Activated T-cell treated with anti-CD3 and anti-CD28 coated beads for 1 hour (primary cell): ENCODE data around the gene KMT2B.
A peak's percentile ranks its signal among the peaks of the same experiment; 100 is the strongest.
"Not testable (repeated sequence)": the region's sequence is repeated elsewhere in the genome, so short reads cannot be mapped to it uniquely, and the experiment has no call there.

Experiments
- DNase-seq: peaks from one replicate; pipeline ENCODE4 v3.0.0-alpha.2; 2020; ENCODE audit warnings: low read depth

Gene KMT2B

DNA sequence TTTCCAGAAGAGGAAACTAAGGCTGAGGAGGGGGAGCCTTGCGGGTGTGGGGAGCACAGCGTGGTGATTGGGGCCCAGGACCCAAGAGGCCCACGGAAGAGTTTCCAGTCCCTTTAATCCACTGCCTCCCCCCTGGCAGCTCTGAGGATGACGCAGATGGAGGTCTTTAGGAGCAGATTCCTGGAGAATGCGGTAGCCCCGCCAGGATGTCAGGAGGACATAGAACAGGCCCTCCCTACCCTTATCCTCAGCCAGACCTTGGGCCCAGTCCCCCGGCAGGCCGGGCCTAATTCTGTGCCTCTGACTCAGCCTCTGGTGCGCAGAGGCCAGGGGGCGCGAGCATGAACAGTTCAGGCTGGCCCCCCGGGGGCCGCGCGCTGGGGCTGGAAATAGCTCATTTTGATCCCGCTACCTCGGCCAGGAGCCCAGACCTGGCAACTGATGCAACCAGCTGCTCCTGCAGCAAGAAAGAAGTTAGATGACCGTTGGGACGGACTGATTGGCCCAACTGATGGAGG lies 39.5 kb downstream of the KMT2B start:
- no peak for DNase-seq

DNA sequence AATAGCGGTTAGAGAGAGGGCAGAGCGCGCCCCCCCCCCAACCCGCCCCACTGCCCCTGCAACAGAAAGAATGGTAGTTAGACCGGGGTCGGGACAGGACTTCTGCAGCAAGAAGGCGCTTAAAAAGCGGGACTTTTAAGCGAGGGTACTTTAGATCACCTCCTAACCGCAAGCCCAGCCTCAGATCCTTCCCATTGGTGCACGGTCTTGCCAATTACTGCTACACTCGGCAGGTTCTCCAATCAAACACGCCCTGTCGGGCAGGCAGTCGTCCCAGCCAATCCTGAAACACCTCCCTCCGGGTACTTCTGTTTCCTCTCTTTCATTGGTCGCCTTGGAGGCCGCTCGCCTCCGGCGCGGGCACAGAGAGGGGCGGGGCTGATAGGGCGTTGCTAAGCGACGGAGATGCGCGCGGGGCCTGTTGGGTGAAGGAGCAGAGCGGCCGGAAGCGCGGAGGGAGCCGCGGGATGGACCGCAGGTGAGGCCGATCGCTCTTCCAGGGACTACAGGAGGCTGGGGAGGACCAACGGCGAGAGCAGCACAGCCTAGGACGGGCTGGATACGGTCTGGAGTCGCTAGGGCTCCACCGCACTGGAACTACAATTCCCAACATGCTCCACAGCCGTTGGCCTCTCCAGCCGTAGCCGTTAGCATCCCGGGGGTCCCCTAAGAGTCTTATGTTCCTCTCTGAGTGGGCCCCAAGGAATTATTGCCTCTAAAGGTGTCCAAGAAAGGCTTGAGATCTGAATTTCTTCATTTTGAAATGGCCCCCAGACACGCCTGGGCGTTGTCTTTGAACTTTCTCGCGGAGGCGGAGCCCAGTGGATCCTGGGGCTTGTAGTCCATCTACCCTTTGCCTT lies 40.2 kb downstream of the KMT2B start, which contains the start of gene PROSER3:
TSS of gene PROSER3 (plus strand) at position 428 of the 860 bp plus-strand sequence. CDS start at position 468, 40 bp downstream.
- DNase-seq: peak; percentile 95

DNA sequence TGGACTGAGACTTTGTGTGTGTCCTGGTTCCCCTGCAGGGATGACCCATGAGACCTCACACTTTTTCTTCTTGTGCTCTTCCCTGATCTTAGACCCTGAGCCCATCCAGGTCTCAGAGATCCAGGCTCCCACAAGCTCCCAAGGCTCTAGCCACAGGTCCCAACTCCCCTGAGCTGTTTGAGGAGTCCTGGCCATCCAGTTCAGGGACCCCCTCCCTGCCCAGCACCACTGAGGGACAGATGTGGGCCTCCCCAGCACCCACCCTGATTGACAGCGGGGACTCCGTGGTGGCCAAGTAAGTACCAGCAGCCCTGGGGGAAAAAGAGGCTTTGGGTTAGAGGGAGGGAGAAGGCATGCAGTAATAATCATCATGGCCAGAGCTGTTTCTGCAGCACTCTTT lies 41.9 kb downstream of the KMT2B start:
- no peak for DNase-seq

DNA sequence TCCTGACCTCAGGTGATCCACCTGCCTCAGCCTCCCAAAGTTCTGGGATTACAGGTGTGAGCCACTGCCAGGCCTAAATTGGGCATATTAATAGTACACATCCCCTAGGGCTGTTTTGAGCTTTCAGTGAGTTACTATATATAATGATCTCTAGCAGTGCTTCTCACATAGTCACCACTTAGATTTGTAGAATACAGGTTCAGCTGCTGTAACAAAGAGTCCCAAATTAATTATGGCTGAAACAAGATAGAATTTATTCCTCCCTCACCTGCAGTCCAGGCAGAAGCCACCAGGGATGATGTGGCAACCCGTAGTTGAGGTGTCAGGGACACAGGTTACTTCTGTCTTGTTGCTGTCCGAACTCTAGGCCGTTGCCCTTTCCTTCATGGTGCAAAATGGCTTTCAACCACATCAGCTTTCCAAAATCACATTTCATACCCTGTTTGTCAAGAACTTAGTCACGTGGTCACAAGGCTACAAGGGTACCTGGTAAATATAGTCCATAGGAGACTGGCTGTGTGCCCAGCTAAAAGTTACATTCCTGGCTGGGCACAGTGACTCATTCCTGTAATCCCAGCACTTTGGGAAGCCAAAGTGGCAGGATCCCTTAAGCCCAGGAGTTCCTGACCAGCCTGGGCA lies 43.0 kb downstream of the KMT2B start:
- DNase-seq: no peak

DNA sequence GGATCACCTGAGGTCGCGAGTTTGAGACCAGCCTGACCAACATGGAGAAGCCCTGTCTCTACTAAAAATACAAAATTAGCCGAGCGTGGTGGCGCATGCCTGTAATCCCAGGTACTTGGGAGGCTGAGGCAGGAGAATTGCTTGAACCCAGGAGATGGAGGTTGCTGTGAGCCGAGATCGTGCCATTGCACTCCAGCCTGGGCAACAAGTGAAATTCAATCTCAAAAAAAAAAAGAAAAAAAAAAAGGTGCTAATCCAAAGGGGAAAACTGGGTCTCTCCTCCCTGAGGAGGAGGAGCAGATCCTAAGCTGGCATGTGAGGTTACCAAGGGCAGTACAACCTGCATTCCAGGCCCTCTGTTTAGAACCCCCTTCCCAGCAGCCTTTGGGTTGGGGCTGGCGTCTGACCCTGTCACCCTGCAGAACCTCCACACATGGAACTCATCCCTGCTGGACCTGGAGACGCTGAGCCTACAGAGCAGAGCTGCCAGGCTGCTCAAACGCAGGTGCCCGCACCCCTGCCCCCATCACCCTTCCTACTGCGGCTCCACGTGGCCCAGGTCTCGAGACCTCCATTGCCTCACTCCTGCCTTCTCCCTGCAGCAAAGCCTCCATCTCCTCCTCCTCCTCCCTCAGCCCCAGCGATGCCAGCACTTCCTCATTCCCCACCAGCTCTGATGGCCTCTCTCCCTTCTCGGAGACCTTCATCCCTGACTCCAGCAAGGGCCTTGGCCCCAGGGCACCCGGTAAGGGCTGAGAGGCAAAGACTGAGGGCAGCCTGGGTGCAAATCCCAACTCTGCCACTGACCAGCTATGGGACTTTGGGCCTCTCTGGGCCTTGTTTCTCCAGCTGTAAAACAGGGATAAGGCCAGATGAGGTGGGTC lies 46.9 kb downstream of the KMT2B start:
- no peak for DNase-seq

DNA sequence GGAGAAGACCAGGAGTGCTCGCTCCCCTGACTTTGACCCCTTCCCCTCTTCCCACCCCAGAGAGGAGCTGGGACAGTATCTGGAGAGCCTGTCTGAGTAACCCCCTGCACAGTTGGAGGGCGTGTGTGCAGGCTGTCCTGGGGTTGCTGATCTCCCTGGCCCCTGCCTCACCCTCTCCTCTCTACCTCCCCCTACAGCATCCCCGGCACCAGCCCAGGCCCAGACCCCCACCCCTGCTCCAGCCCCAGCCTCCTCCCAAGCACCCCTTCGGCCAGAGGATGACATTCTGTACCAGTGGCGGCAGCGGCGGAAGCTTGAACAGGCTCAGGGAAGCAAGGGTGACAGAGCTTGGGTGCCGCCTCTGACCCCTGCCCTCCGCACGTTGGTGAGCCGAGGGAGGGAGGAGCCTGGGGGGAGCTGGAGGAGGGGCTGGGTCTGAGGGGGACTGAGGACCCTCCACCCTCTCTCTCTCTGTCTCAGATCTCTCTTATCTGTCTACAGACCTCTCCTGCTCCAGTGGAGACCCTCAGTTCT lies 48.8 kb downstream of the KMT2B start:
- no peak for DNase-seq

DNA sequence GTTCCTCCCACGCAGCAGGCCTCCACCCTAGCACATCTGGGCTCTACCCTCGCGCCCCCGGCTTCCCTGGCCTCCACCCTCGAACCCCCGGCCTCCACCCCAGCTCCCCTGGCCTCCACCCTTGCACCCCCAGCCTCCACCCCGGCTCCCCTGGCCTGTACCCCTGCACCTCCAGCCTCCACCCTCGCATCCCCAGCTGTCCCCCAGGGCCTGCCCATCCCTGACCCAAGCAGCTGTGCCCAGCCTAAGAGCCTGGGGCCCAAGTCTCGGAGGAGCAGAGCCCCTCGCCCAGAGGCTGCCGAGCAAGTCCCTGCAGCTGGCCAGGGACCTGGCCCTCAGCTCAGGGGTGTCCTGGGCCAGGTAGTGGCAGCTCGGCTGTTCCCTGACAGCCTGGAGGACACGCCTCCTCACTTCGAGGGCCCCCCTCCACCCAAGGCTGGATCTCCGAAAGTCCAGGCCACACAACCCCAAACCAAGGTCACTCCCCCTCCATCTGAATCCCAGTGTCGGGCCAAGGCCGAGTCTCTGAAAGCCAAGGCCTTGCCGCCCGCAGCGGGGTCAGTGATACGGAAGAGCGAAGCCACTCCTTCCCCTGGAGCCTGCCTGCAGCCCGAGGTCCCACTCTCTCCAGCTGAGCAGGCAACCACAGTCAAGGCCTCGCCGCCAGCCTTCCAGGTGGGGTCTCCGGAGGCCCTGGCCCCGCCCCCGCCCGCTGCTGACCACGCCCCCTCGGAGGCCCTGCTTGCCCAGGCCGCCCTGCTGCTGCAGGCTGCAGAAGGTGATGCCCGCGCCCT lies 49.7 kb downstream of the KMT2B start:
- DNase-seq: no peak

DNA sequence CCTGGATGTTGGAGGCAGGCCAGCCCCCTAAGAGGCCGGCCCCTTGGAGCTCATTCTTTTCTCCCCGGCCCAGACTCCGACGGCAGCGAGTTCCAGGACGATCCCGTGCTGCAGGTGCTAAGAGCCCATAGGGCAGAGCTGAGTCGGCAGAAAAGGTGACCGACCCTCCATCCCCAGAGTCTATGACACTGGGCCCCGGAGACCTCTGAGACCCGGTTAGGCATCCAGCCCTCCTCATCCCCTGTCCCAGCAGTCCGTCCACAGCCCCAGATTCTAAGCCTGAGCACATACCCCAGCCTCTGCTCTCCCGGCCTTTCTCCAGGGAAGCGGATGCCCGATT lies 50.2 kb downstream of the KMT2B start:
- DNase-seq: no peak

DNA sequence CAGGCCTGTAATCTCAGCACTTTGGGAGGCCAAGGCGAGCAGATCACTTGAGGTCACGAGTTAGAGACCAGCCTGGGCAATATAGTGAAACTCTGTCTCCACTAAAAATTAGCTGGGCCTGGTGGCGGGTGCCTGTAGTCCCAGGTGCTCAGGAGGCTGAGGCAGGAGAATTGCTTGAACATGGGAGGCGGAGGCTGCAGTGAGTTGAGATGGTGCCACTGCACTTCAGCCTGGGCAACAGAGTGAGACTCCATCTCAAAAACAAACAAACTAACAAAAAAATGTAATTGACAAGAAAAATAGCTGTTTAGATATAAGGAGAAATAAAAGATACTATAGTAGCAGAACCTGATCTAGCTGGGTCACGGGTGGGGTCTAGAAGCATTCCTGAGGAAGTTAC lies 54.6 kb downstream of the KMT2B start:
- DNase-seq: not testable (repeated sequence)

DNA sequence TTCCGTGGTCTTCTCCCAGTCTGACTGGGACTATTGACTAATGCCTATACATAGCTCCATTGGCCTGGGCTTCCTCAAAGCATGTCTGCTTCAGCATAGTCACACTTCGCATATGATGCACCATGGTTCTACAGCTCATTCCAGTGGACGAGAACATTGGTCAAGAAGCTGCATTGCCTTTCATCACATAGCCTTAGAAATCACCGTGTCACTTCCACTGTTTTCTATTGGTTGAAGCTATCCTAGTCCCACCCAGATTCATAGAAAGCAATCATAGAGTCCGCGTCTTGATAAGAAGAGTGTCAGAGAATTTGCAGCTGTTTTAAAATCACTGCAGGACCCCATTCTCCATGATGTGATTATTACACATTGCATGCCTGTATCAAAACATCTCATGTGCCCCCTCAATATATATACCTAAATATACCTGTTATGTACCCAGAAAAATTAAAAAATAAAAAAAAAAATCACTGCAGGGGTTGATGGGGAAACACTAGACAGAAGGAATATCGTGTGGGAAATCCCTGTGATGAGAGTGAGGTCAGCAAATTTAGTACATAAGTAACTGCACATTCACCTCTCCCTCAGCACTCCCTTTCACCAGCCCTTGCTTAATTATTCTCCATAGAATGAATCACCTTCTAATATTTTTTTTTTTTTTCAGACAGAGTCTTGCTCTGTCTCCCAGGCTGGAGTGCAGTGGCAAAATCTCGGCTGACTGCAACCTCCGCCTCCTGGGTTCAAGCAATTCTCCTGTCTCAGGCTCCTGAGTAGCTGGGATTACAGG lies 55.4 kb downstream of the KMT2B start:
- DNase-seq: no peak

DNA sequence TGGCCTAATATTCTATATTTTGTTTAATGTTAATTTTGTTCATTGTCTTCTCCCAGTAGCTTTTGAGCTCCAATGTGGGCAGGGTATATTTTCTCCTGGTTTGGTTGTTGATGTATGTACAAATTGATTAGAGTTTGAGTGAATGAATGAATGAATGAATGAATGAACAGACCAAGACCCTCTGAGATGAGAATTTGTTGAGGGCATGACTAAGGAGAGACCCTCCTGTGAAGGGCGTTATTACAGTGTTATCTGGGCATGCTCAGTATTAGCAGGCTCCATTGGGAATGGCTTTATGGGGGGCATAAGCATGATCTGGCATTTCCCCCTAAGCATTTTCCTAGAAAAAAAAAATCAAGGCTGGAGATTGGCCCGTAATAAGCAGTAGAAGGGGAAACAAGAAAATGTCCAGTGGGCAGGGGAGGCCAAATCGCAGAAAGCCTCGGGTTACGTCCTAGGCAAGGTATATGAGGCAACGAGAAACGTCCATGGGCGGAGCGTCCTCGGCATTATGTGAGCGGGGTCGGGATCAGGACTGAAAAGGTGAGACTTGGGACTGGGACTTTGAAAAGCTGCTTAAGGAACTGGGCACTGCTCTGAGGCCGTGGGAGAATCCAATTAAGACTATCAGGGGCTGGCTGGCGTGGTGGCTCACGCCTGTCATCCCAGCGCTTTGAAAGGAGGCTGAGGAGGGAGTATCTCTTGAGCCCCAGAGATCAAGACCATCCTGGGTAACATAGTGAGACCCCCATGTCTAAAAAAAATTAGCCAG lies 56.7 kb downstream of the KMT2B start:
- no peak for DNase-seq

DNA sequence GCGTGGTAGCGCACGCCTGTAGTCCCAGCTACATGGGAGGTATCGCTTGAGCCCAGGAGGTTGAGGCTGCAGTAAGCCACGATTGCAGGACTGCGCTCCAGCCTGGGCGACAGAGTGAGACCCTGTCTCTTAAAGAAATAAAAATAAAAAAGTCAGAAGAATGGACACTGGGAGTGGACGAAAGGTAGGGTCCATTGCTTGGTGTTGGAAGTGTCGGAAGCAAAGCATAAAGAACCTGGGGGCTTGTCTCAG lies 57.2 kb downstream of the KMT2B start:
- DNase-seq: no peak

DNA sequence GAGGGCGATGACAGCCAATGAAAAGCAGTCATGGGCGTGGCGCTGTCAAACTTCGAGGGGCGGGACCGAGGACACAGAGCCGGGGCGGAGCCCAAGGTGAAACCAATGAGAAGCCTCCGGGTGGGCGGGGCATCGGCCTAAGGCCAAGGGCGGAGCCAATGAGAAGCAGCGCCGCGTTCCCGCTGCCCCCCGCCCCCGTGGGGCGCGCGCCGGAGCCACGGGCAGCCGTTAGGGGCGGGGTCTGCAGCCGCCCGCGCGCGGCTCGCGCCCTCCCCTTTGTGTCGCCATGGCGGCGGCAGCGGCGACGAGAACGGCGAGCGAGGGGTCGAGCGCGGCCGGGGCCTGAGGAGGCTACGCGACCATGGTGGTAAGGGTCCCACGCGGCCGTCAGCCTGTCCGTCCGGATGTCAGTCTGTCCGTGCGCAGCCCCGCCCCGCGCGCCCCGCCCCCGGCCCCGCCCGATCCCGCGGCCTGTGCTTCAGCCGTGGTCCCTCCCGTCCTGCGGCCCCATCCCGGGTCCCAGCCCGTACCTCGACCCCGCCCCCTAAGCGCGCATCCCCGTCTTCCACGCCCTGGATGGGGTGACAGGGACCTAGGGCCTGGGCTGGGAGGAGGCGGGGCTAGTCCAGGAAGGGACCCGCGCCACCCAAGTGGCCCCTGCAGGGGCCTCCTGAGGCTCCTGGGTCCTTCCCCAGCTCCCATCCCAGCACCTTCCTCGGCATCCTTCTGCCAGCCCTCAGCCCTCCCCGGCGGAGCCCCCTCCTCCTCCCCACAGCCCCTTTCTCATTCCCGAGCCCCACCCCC lies 57.7 kb downstream of the KMT2B start, which contains the start of gene ARHGAP33:
TSS of gene ARHGAP33 (plus strand) at position 267 of the 804 bp plus-strand sequence. CDS start at position 362, 95 bp downstream.
- peak; percentile 99 for DNase-seq

DNA sequence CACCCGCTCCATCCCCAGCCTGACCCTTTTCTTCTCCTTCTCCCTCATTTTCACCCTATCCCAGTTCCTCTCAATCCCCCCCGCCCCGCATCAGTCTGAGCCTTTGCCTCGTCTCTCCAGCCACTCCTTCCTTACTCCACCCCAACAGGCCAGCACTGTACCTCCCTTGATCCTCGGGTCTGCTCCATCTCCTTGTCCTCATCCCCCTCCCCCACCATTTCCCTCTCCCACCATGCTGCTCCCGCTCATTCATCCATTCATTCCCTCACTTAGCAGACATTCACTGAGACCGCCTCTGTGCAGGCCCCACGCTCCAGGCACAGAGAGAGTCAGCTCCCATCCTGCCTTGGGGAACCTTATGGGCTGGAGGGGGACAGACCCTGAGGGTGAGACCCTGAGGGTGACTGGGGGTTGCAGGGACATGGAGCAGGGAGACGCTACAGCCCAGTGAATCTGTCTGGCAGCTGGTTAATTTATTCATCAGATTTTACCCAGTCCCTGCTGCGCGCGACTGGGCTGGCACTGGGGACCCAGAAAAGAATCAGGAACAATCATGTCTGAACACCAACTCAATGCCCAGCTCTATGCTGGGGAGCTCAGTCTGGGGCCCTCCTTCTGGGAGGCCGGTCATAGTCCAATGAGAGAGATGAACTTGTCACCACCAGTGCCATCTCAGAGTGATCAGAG lies 58.4 kb downstream of the KMT2B start:
- DNase-seq: no peak

DNA sequence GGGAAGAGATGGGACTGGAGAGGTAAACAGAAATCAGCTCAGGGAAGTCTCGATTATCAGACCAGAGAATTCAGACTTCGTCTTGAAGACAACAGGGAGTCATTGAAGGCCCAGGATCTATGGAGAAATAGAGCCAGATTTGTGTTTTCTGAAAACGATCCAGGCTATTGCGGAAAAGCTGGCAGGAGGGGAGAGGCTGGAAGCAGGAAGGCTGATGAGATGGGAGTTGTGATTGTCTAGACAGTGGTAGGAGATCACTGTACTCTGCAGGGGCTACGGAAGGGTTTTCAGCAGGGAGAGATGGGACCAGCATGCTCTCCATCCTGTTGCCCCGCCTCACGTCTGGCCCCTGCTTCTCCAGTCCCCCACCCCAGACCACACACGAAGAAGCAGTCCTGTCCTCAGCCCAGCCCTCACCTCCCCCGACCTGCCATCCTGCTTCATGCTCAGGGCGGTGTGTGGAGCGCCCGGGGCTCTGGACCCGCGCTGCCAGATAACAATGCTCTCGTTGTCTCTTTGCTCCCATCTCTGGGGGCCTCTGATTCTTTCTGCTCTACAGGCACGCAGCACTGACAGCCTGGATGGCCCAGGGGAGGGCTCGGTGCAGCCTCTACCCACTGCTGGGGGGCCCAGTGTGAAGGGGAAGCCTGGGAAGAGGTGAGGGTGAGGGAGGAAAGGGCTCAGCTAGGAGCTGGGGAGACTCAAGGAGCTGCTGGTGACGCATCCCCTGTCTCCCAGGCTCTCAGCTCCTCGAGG lies 59.5 kb downstream of the KMT2B start:
- DNase-seq: no peak

DNA sequence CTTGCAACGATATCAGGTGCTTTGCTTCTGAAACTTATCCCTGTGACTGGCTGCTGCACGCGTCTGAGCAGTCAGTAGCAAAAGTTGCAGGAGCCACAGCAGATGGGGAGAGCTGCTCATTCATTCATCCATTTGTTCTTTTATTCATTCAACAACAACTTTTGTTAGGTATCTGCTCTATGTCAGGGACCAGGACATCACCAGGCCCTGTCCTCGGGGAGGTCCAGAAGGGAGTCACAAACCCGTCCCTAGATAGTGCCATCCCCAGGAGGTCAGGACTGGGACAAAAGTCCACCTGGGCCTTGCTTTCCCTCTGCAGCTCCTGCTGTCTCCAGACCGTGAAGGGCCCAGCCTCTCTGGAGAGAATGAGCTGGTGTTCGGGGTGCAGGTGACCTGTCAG lies 60.2 kb downstream of the KMT2B start:
- DNase-seq: no peak

DNA sequence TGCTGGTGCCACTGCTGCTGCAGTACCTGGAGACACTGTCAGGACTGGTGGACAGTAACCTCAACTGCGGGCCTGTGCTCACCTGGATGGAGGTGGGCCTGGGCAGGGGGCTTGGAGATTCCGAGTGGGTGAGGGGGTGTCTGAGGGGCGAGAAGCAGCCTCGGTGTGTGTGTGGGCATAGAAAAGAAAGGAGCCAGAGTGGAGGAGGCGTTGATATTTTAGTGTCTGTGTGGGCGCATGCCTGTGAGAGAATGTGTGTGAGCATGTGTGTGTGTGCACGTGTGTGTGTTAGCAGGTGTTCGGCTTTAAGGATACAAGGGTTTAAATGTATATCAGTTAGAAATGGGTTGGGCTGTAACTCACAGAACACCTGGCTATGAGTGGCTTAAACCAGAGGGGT lies 61.2 kb downstream of the KMT2B start:
- DNase-seq: no peak

DNA sequence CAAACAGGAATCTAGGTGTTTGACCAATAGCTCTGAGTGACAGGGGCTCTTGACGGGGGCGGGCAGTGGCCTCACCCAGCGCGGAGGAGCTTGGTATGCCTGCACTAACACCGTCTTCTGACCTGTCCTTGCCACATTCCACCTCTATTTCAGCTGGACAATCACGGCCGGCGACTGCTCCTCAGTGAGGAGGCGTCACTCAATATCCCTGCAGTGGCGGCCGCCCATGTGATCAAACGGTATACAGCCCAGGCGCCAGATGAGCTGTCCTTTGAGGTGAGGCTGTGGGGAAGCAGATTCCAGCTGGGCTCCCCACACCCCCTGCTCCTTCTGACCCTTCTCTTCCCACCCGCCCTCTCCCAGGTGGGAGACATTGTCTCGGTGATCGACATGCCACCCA lies 62.3 kb downstream of the KMT2B start:
- DNase-seq: no peak
